HL-60 (cell line): ENCODE results near the gene PLCD4.

Experiments used
- POLR2AphosphoS5 ChIP-seq: IDR thresholded peaks from 2 replicates; pipeline ENCODE4 v1.6.1; 2012; ENCODE audit warnings: low read depth
- TF ChIP-seq, protein P1 (sequence below): IDR thresholded peaks from one replicate; pipeline ENCODE4 v1.5.1; 2011; ENCODE audit warnings: low read length, control low read depth, inconsistent platforms; ENCODE audit not compliant: insufficient read depth

- TF ChIP-seq, protein P1, sequence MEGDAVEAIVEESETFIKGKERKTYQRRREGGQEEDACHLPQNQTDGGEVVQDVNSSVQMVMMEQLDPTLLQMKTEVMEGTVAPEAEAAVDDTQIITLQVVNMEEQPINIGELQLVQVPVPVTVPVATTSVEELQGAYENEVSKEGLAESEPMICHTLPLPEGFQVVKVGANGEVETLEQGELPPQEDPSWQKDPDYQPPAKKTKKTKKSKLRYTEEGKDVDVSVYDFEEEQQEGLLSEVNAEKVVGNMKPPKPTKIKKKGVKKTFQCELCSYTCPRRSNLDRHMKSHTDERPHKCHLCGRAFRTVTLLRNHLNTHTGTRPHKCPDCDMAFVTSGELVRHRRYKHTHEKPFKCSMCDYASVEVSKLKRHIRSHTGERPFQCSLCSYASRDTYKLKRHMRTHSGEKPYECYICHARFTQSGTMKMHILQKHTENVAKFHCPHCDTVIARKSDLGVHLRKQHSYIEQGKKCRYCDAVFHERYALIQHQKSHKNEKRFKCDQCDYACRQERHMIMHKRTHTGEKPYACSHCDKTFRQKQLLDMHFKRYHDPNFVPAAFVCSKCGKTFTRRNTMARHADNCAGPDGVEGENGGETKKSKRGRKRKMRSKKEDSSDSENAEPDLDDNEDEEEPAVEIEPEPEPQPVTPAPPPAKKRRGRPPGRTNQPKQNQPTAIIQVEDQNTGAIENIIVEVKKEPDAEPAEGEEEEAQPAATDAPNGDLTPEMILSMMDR: no peak
- no peak for TF ChIP-seq POLR2AphosphoS5
Observed at GRCh38 chr2:218655751-218656150, 48.1 kb downstream of the PLCD4 start.
